Adrenal gland (tissue), 12 donors: ENCODE results near the gene CRYBG1. TPM values are rescaled to one million over a fixed set of nuclear protein-coding genes. Genes with fewer than 3 reads are reported as not detected.

Experiments used
- DNase-seq, 7 donors: peaks; one replicate each; pipeline ENCODE4 v3.0.0-alpha.2; 2019 to 2020
- H3K27ac ChIP-seq, 5 donors: fragments of 200-600 bp; sonication (generic) in 4 of 5; 1 replicate in 3 of 5; 2 replicates in 2 of 5; pipeline versions ENCODE4 v1.5.1 to v1.8.0; 2016 to 2020; ENCODE audit warnings: mild to moderate bottlenecking in 1 of 5
- H3K27me3 ChIP-seq: fragments of 200-600 bp; 2 replicates; pipeline ENCODE4 v1.8.0; 2021
- H3K36me3 ChIP-seq, 2 donors: fragments of 200-600 bp; replicated peaks in 1 of 2; 1 replicate in 1 of 2; 2 replicates in 1 of 2; pipeline versions ENCODE4 v1.5.1 to v1.8.0; 2018 to 2022
- H3K4me1 ChIP-seq, 2 donors: fragments of 200-600 bp; replicated peaks in 1 of 2; 1 replicate in 1 of 2; 2 replicates in 1 of 2; pipeline versions ENCODE4 v1.5.1 to v1.8.0; 2018 to 2021
- H3K4me3 ChIP-seq, 4 donors: fragments of 200-600 bp; sonication (generic) in 3 of 4; one replicate each; pipeline ENCODE4 v1.5.1; 2016 to 2018
- H3K9me3 ChIP-seq, 3 donors: fragments of 200-600 bp; sonication (generic) in 1 of 3; replicated peaks in 1 of 3; 1 replicate in 2 of 3; 2 replicates in 1 of 3; pipeline versions ENCODE4 v1.5.1 to v1.8.0; 2016 to 2021
- POLR2A ChIP-seq, 2 donors: fragments of 450-650 bp; IDR thresholded peaks; one replicate each; pipeline ENCODE4 v1.6.1; 2017; ENCODE audit warnings: antibody characterized with exemption in 2 of 2, mild to moderate bottlenecking in 2 of 2, moderate library complexity in 1 of 2
- WGBS, 4 donors: extraction: QIAGEN DNeasy Blood & Tissue Kit in 2 of 4; methylation state at CpG; one replicate each; pipeline versions ENCODE4 v1.1.5 to v1.1.7; 2013 to 2017; 5-methylcytosine and 5-hydroxymethylcytosine counted together
- intact Hi-C, 2 donors: fragments of 100-400 bp; cut with DNase I; formaldehyde crosslinking; loops; one replicate each; pipeline versions ENCODE4 v1.14.1 to v1.15.0; 2022 to 2023
- polyA plus RNA-seq, 3 donors: library from polyadenylated mRNA; stranded (reverse); fragments of 200-250 nt in 2 of 3; fragments of 350-450 nt in 1 of 3; fragmentation: Illumina TruSeq in 1 of 3; extraction: RNeasy Lipid Tissue Mini Kit (QIAGEN cat#74804) in 1 of 3; gene quantifications; one replicate each; pipeline ENCODE4 v1.2.3, GENCODE V29; 2013 to 2014
- total RNA-seq, 9 donors: library from RNA; depleted of rRNA in 4 of 9; stranded (reverse); fragments of >200 nt in 4 of 9; fragments of 120-200 nt in 1 of 9; fragmentation: NEBNext Ultra II Directional in 1 of 9; extraction: Animal tissue kit (Norgen Biotek cat#: 25700) in 1 of 9; gene quantifications; one replicate each; pipeline versions ENCODE4 v1.1.0 to v1.2.4, GENCODE V29; 2013 to 2023
- TF ChIP-seq, protein P1 (sequence below), 6 experiments: fragments of 450-650 bp in 4 of 6; fragments of 200-600 bp in 2 of 6; sonication (generic) in 1 of 6; IDR thresholded peaks; 1 replicate in 5 of 6; 2 replicates in 1 of 6; pipeline versions ENCODE4 v1.5.1 to v1.8.0; 2016 to 2021; ENCODE audit warnings: antibody characterized with exemption in 6 of 6, mild to moderate bottlenecking in 2 of 6, moderate library complexity in 1 of 6
- donor health status: healthy with polysubstance abuse.
- donor health status: Bipolar disorder and iron deficiency.
- donor health status: DM: yes; HTN: yes; CAD: no.
- donor health status: DM: no; HTN: no; CAD: no.
- donor health status: DM: no; HTN: no; CAD: no.
- donor health status: DM: yes; HTN: yes; CAD: no.

CRYBG1 gene
- total and polyA plus RNA-seq, 12 donors = 0.83 to 5.1 (median 2.2) TPM

DNA sequence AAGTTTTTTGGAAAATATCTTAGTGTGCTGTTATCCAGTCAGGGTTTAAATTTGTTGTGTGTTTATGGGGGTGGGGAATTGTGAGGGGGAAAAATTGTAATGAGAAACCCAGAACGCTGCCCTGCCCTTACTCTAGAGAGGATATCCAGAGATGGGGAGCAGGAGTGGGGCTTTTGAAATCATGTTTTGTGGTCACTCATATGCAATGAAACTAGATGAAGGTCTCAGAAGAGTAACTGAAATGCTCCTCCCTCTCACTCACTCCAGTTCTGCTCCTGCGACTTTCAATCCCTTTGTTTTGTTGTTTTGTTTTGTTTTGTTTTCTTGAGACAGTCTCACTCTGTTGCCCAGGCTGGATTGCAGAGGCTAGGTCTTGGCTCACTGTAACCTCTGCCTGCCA is 100.0 kb downstream of the CRYBG1 start:
- intact Hi-C loops = no loop called here
- WGBS, 4 donors = 60 to 75% (median 65%) methylated on average over 2 of the region's 2 CpGs

DNA sequence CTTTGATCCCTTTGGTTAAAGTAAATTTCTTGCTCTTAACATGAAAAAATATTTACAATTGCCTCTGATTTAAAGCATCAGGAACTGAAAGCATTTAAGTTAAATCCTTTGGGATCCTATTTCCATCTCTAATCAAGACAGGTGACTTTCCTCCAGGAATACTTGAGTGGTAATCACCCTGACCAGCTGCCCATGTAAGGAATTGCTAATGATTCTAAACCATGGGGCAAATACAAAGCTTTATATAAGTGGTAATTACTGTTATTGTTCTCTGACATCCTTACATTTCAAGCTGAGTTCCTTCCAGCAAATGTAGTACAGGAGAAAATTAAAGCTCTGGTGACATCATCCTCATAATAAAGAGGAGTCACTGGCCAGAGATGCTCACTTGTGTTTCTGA is 100.6 kb downstream of the CRYBG1 start:
- Histone ChIP-seq H3K27me3 (peaks cover 13% of the 10 kb centered on the region), H3K4me3 (no peak overlapping the region), H3K36me3 (no peaks in the 10 kb centered on the region), H3K4me1 (no peaks in the 10 kb centered on the region), H3K27ac (no peak overlapping the region), H3K9me3 (no peaks in the 10 kb centered on the region)
- DNase-seq = no peak
- no peak for TF ChIP-seq POLR2A (IDR thresholded peaks at IDR 0.05)
- TF ChIP-seq, protein P1, sequence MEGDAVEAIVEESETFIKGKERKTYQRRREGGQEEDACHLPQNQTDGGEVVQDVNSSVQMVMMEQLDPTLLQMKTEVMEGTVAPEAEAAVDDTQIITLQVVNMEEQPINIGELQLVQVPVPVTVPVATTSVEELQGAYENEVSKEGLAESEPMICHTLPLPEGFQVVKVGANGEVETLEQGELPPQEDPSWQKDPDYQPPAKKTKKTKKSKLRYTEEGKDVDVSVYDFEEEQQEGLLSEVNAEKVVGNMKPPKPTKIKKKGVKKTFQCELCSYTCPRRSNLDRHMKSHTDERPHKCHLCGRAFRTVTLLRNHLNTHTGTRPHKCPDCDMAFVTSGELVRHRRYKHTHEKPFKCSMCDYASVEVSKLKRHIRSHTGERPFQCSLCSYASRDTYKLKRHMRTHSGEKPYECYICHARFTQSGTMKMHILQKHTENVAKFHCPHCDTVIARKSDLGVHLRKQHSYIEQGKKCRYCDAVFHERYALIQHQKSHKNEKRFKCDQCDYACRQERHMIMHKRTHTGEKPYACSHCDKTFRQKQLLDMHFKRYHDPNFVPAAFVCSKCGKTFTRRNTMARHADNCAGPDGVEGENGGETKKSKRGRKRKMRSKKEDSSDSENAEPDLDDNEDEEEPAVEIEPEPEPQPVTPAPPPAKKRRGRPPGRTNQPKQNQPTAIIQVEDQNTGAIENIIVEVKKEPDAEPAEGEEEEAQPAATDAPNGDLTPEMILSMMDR (IDR thresholded peaks at IDR 0.05) = no peak
- intact Hi-C loops = no loop called here

More for the DNA sequence above, 100.0 kb downstream of the CRYBG1 start:
- Histone ChIP-seq H3K27ac (no peak overlapping the region), H3K4me3 (no peak overlapping the region), H3K27me3 (peaks cover 13% of the 10 kb centered on the region), H3K4me1 (no peaks in the 10 kb centered on the region), H3K9me3 (no peaks in the 10 kb centered on the region), H3K36me3 (no peaks in the 10 kb centered on the region)
- no peak for DNase-seq
- TF ChIP-seq, protein P1 (IDR thresholded peaks at IDR 0.05) = no peak
- TF ChIP-seq POLR2A (IDR thresholded peaks at IDR 0.05) = no peak

DNA sequence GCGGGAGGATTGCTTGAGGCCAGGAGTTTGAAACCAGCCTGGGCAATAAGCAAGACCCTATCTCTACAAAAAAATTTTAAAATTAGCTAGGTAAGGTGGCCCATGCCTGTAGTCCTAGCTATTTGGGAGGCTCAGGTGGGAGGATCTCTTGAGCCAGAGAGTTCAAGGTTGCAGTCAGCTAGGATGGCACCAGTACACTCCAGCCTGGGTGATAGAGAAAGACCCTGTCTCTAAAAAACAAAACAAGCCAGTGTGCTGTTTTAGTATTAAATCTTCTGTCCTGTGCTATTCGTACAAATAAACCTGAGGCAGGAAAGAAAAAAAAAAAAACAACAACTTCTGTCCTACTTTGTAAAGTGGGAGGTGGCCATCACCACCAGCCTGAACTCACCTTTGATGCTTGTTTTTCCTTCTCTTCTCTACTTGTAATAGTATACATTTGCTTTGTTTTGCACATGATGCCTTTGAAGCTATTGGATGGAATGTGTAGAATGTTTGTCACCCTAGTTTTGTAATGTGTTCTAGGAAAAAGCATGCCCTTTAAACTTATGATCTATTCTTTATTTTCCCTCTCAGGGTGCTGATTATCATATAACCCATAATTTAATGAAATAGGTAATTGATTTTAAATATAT is 102.5 kb downstream of the CRYBG1 start:
- Histone ChIP-seq H3K4me1 (no peaks in the 10 kb centered on the region), H3K4me3 (no peak overlapping the region), H3K27ac (no peak overlapping the region), H3K27me3 (peaks cover 13% of the 10 kb centered on the region), H3K36me3 (no peaks in the 10 kb centered on the region), H3K9me3 (no peaks in the 10 kb centered on the region)
- intact Hi-C loops = no loop called here
- 84 to 94% (median 85%) methylated on average over 2 of the region's 2 CpGs for WGBS, 4 donors
- DNase-seq = no peak
- no peak for TF ChIP-seq POLR2A (IDR thresholded peaks at IDR 0.05)
- TF ChIP-seq, protein P1 (IDR thresholded peaks at IDR 0.05) = no peak

DNA sequence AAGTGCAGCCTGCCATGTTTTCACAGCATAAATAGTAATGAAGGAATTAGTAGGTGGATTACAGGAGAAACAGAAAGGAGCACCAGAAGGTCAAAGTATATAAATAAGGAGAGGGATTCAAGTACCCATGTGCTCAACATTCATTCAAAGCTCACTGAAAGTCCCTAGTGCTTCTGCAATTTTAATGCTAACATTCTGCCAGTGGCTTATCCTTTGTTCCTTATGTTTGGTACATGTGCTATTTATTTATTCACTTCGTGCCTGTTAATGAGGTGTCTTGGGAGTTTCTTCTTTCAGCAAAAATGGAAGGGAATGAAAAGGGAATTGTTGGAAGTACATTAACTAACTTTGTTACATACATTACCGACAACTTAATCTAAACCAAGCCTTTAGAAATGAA is 105.7 kb downstream of the CRYBG1 start:
- Histone ChIP-seq H3K27ac (no peak overlapping the region), H3K36me3 (no peaks in the 10 kb centered on the region), H3K27me3 (peaks cover 11% of the 10 kb centered on the region), H3K4me1 (no peaks in the 10 kb centered on the region), H3K4me3 (no peak overlapping the region), H3K9me3 (no peaks in the 10 kb centered on the region)
- intact Hi-C loops = no loop called here
- DNase-seq = no peak
- WGBS, 4 donors = 77 to 89% (median 80%) methylated on average over 2 of the region's 2 CpGs
- no peak for TF ChIP-seq POLR2A (IDR thresholded peaks at IDR 0.05)
- TF ChIP-seq, protein P1 (IDR thresholded peaks at IDR 0.05) = no peak
